PC-9 (cell line): Measurements from ENCODE around the gene FOXO3. TPM values are rescaled to one million over a fixed set of nuclear protein-coding genes. Genes with fewer than 3 reads are reported as not detected.

ENCODE experiments used
- BruUV-seq: library from RNA; stranded (reverse); fragments of 400-500 nt; replicated peaks from 2 replicates; lab custom pipeline; 2021; lab: Mats Ljungman, UMichigan
- CTCF ChIA-PET: fragments of 300-600 bp; sonication (Branson Sonifier 250); formaldehyde crosslinking; loops from one replicate; lab custom pipeline; 2022; ENCODE audit warnings: antibody characterized with exemption; lab: Charles Lee
- POLR2A ChIA-PET: fragments of 300-600 bp; sonication (Branson Sonifier 250); formaldehyde crosslinking; loops from one replicate; lab custom pipeline; 2022; ENCODE audit warnings: antibody characterized with exemption; ENCODE audit not compliant: unreplicated experiment; lab: Charles Lee
- DNase-seq, 2 experiments: peaks; one replicate each; pipeline versions ENCODE4 v3.0.0 to v3.0.0-alpha.2; 2015 to 2022; ENCODE audit warnings: mixed read lengths in 1 of 2
- H2AFZ ChIP-seq: fragments of 200-600 bp; sonication (generic); 2 replicates; pipeline ENCODE4 v1.8.1; 2017; ENCODE audit warnings: antibody characterized with exemption
- H3F3A ChIP-seq: fragments of 200-600 bp; sonication (generic); 2 replicates; pipeline ENCODE4 v1.8.1; 2017; ENCODE audit warnings: antibody characterized with exemption, mild to moderate bottlenecking, low read depth; ENCODE audit not compliant: insufficient read depth
- H3K27ac ChIP-seq: fragments of 200-600 bp; sonication (generic); 2 replicates; pipeline ENCODE4 v1.6.1; 2016; ENCODE audit warnings: mixed run types
- H3K27me3 ChIP-seq: fragments of 200-600 bp; sonication (generic); 2 replicates; pipeline ENCODE4 v1.6.1; 2016; ENCODE audit warnings: low read depth, mixed run types; ENCODE audit not compliant: insufficient read depth
- H3K36me3 ChIP-seq: fragments of 200-600 bp; sonication (generic); 2 replicates; pipeline ENCODE4 v1.6.1; 2016; ENCODE audit warnings: low read depth, mixed run types
- H3K4me1 ChIP-seq: fragments of 200-600 bp; sonication (generic); replicated peaks from 2 replicates; pipeline ENCODE4 v1.6.1; 2016; ENCODE audit warnings: mixed run types; ENCODE audit not compliant: insufficient read depth
- H3K4me2 ChIP-seq: fragments of 200-600 bp; sonication (generic); 2 replicates; pipeline ENCODE4 v1.6.1; 2017; ENCODE audit warnings: mixed run types
- H3K4me3 ChIP-seq: fragments of 200-600 bp; sonication (generic); 2 replicates; pipeline ENCODE4 v1.6.1; 2016; ENCODE audit warnings: mixed run types
- H3K79me2 ChIP-seq: fragments of 200-600 bp; sonication (generic); 2 replicates; pipeline ENCODE4 v1.6.1; 2017; ENCODE audit warnings: low read depth, mixed run types
- H3K9me2 ChIP-seq: fragments of 200-600 bp; sonication (generic); 2 replicates; pipeline ENCODE4 v1.8.1; 2017; ENCODE audit warnings: mild to moderate bottlenecking; ENCODE audit not compliant: insufficient read depth
- H3K9me3 ChIP-seq: fragments of 200-600 bp; sonication (generic); 2 replicates; pipeline ENCODE4 v1.8.1; 2016; ENCODE audit warnings: low read depth; ENCODE audit not compliant: insufficient read depth
- H4K20me1 ChIP-seq: fragments of 200-600 bp; sonication (generic); 2 replicates; pipeline ENCODE4 v1.8.1; 2017; ENCODE audit not compliant: insufficient read depth
- CTCF ChIP-seq: fragments of 200-600 bp; sonication (generic); conservative IDR thresholded peaks from 2 replicates; pipeline ENCODE4 v1.6.1; 2017; ENCODE audit warnings: mixed run types, antibody characterized with exemption, mild to moderate bottlenecking, moderate library complexity
- EZH2 ChIP-seq: fragments of 200-600 bp; sonication (generic); IDR thresholded peaks from 2 replicates; pipeline ENCODE4 v1.8.0; 2017; ENCODE audit warnings: antibody characterized with exemption, low read depth
- intact Hi-C: fragments of 100-400 bp; cut with micrococcal nuclease; formaldehyde crosslinking; loops from one replicate; pipeline ENCODE4 v1.10.0; 2022; ENCODE audit not compliant: unreplicated experiment
- total RNA-seq: library from RNA; stranded (reverse); gene quantifications from 2 replicates; pipeline ENCODE4 v1.2.3, GENCODE V29; 2021

The FOXO3 gene
- total RNA-seq, 1 experiment from 2014 or later: 59.4 TPM

- Histone ChIP-seq H3F3A (peaks cover 57% of the 10 kb centered on the region), H3K27me3 (no peaks in the 10 kb centered on the region), H3K79me2 (peaks cover 100% of the 10 kb centered on the region), H4K20me1 (peaks cover 50% of the 10 kb centered on the region), H3K4me3 (no peak overlapping the region), H3K4me2 (no peak overlapping the region), H3K27ac (peak overlapping the region; percentile 63; the same call in 1 of the 2 replicates), H3K4me1 (peaks cover 60% of the 10 kb centered on the region), H3K36me3 (peaks cover 31% of the 10 kb centered on the region), H3K9me2 (no peaks in the 10 kb centered on the region), H3K9me3 (no peaks in the 10 kb centered on the region), H2AFZ (no peak overlapping the region)
- POLR2A ChIA-PET: no interaction called here
- CTCF ChIA-PET: no interaction called here
- TF ChIP-seq CTCF (no peak), EZH2 (no peak)
- intact Hi-C loops: no loop called here
- BruUV-seq: no TSS peak
- no peak for DNase-seq
These were observed 110.5 kb downstream of the FOXO3 start for GRCh38 chr6:108671175-108671574.

GRCh38 chr6:108671790-108672189 lies 111.1 kb downstream of the FOXO3 start:
- Histone ChIP-seq H2AFZ (no peak overlapping the region), H3K4me3 (no peak overlapping the region), H3F3A (peaks cover 54% of the 10 kb centered on the region), H3K27ac (peak overlapping the region; percentile 63), H3K4me2 (no peak overlapping the region), H3K36me3 (peaks cover 29% of the 10 kb centered on the region), H3K4me1 (peaks cover 66% of the 10 kb centered on the region), H3K27me3 (no peaks in the 10 kb centered on the region), H3K9me2 (no peaks in the 10 kb centered on the region), H3K9me3 (no peaks in the 10 kb centered on the region), H4K20me1 (peaks cover 50% of the 10 kb centered on the region), H3K79me2 (peaks cover 100% of the 10 kb centered on the region)
- intact Hi-C loops: no loop called here
- CTCF ChIA-PET: no interaction called here
- POLR2A ChIA-PET: no interaction called here
- no TSS peak for BruUV-seq
- no peak for DNase-seq
- no peak for TF ChIP-seq EZH2
- TF ChIP-seq CTCF: no peak

- Histone ChIP-seq H3K36me3 (peaks cover 23% of the 10 kb centered on the region), H3F3A (peaks cover 52% of the 10 kb centered on the region), H3K9me3 (no peaks in the 10 kb centered on the region), H3K4me3 (no peak overlapping the region), H3K79me2 (peaks cover 100% of the 10 kb centered on the region), H4K20me1 (peaks cover 53% of the 10 kb centered on the region), H3K9me2 (no peaks in the 10 kb centered on the region), H3K27ac (peak overlapping the region; percentile 63), H3K27me3 (no peaks in the 10 kb centered on the region), H3K4me1 (peaks cover 74% of the 10 kb centered on the region), H3K4me2 (peak overlapping the region; percentile 50), H2AFZ (no peak overlapping the region)
- BruUV-seq: no TSS peak
- ChIA-PET CTCF (no interaction called here), POLR2A (no interaction called here)
- DNase-seq: no peak
- TF ChIP-seq EZH2: no peak
- no peak for TF ChIP-seq CTCF
- intact Hi-C loops: no loop called here
These were observed 111.9 kb downstream of the FOXO3 start for GRCh38 chr6:108672641-108673040.
